ENCODE measurements around the gene USP47.

Gene USP47

GRCh38 chr11:11963842-11964773 is 122.3 kb downstream of the USP47 start:
- in situ Hi-C loops (cut with MboI; ENCODE audit: low sequenced_read_pairs): no loop called here

DNA sequence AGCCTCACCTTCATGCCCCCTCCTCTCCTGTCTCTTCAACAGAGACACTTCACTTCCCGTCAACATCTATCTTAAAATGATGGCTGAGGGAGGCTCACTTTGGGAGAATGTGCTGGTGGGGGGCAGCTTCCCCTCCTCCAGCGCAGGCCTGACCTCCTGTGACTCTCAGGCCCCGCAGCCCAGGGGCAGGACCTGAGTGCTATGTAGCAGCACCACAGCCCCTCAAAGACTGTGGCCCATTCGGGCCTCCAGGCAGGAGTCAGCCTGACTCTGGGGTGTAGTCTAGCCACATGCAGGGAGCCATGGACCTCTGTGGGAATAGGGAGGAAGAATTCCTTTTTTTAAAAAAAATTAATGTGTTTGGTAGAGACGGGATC is 123.0 kb downstream of the USP47 start:
- in situ Hi-C loops (cut with MboI; ENCODE audit: low sequenced_read_pairs): no loop called here

- in situ Hi-C loops (cut with MboI; ENCODE audit: low sequenced_read_pairs): no loop called here
Observed at GRCh38 chr11:11965192-11965591, 123.4 kb downstream of the USP47 start.

DNA sequence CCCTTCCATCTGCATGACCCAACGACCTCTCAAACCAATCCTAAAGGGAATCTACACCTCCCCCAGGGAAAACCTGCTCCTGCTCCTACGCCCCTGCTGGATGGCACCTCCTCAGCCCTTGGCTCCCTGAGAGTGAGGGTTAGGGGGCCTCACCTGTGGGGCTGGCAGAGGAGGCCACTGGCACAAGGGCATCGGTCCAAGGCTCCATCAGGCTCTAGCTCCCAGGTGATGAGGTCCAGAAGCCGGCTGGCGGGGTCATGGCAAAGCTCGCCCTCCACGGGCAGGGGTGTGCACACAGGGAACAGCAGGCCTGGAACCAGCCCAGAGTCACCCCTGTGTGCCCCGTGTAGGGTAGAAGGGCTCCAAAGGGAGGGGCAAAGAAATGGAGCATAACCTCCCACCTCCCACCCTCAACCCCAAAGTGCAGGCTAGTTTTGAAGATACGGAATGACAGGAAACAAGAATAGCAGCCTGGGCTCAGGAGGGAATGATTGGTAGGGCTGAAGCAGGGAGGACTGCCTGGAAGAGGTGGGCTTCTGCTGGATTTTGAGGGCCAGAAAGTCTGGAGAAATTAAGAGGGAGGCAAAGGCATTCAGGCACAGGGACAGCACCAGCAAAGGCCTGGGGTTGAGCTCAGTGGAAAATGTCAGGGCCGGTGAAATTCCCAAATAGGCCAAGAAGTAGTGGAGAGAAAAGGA is 124.0 kb downstream of the USP47 start:
- in situ Hi-C loops (cut with MboI; ENCODE audit: low sequenced_read_pairs): no loop called here

GRCh38 chr11:11966354-11966741 is 124.6 kb downstream of the USP47 start:
- in situ Hi-C loops (cut with MboI; ENCODE audit: low sequenced_read_pairs): no loop called here

GRCh38 chr11:11966826-11967668 is 125.3 kb downstream of the USP47 start:
- in situ Hi-C loops (cut with MboI; ENCODE audit: low sequenced_read_pairs): no loop called here

GRCh38 chr11:11967669-11968510 is 126.1 kb downstream of the USP47 start:
- in situ Hi-C loops (cut with MboI; ENCODE audit: low sequenced_read_pairs): no loop called here

GRCh38 chr11:11968511-11969280 is 126.9 kb downstream of the USP47 start:
- in situ Hi-C loops (cut with MboI; ENCODE audit: low sequenced_read_pairs): no loop called here

DNA sequence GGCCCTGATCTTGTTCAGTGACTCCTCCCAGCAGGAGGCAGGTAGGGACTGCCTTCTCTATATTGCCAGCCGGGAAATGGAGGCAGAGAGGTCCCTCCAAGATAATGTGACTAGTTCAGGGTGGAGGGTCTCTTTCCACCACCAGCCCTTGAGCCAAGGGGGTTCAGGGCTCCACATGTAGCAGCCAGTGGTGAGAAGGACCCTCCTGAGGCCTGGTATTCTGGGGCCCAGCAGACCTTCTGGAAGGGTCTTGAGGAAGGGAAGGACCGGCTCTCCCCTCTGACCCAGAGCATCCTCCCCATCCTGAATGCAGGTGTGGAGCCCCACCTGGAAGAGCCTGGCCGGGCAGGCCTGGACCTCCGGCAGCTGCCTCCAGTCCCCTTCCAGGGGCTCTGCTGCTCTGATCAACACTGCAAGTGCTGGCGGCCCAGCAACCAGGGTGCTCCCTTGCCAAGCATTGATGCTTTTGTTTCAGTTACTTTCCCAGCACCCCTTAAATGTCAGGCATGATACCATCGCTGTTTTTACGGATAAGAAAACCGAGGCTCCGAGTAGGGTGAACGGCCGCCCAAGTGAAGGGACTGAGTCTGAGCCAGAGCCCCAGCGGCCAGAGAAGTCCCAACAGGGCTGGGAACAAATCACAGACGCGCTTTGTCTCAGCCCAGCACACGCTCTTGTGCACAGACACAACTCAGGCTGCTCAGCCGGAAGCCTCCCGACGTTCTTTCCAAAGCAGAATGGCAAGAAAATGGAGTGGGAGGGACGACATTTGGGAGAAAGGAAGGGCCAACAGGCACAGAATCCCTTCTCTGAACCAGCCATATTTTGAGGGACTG is 127.8 kb downstream of the USP47 start:
- in situ Hi-C loops (cut with MboI; ENCODE audit: low sequenced_read_pairs): no loop called here

DNA sequence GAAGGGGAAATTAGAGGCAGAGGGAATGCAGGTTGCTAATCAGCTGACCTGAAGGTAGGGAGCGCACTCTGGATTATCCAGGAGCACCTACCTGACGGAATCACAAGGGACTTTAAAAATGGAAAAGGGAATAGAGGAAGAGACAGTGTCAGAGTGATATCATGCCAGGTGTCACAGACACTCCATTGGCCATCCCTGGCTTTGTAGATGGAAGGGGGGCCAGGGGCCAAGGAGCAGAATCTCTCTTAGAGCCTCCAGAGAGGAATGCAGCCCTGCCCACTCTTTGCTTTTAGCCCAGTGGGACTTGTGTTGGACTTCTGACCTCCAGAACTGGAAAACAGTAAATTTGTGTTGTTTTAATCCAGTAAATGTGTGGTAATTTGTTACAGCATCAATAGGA is 128.8 kb downstream of the USP47 start:
- in situ Hi-C loops (cut with MboI; ENCODE audit: low sequenced_read_pairs): no loop called here

DNA sequence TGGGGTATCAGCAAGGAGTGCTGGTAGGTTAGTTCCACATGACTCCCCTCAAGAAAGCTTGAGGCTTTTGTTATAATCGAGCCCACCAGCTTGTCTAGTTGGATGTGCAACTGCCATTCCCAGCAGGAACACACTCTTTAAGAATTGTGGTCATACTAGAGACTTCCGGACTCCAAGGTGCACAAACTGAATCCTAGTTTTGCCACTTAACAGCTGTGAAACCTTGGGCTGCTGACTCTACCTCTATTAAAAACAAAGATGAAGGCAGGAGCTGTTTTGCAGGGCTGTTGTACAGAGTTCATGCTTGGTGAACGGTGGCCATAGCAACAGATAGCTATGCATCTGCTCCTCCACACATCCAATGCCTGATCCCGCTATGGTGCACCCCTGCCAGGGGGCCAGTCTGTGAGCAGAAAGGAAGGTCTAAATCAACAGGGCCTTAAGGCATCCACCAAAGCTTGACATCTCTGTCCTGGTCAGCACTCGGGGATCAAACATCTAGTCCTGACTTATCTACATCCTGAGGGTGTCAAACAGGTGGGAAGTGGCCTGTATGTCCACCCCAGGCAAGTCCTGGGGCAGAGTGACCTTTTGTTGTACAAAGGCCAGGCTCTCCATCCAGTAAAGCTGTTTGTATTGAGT is 130.3 kb downstream of the USP47 start:
- in situ Hi-C loops (cut with MboI; ENCODE audit: low sequenced_read_pairs): no loop called here

- in situ Hi-C loops (cut with MboI; ENCODE audit: low sequenced_read_pairs): no loop called here
Observed at GRCh38 chr11:11972730-11973341, 131.1 kb downstream of the USP47 start.

DNA sequence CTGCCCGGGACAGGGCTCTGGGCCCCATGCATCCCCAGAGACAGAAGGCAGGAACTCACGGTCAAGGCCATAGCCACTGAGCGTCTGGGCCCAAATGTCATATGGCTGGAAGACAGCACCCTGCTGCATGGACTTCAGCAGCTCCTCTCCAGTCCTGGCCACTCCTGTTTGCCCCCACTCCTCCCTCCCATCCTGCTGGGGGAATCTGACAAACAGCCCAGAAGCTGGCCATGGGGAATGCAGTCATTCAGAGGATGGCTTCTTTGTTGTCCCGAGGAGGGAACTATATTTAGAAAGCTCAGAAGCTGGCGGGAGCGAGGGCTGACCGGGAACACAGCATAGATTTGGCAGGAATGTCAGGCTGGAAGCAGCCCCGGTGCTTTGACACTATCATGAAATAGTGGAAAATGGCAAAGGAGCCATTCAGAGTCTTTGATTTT is 131.6 kb downstream of the USP47 start:
- in situ Hi-C loops (cut with MboI; ENCODE audit: low sequenced_read_pairs): no loop called here

DNA sequence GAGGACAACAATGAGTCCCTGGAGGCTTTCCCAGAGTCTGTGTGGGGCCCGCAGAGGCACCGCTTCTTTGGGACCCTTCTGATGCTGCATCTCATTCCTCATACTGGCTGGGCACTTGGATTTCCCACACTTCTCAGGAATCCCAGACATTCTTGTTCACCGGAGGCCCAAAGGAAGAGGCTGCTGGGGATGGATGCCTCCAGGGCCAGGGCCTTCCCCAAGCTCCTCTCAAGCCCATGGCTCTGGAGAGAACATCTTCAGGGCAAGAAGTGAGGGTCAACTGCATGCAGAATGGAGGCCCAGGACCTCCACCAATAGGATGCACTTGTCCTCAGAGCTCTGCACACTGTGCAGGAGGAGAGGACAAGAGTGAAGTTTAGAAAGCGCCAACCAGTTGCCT is 132.1 kb downstream of the USP47 start:
- in situ Hi-C loops (cut with MboI; ENCODE audit: low sequenced_read_pairs): no loop called here

DNA sequence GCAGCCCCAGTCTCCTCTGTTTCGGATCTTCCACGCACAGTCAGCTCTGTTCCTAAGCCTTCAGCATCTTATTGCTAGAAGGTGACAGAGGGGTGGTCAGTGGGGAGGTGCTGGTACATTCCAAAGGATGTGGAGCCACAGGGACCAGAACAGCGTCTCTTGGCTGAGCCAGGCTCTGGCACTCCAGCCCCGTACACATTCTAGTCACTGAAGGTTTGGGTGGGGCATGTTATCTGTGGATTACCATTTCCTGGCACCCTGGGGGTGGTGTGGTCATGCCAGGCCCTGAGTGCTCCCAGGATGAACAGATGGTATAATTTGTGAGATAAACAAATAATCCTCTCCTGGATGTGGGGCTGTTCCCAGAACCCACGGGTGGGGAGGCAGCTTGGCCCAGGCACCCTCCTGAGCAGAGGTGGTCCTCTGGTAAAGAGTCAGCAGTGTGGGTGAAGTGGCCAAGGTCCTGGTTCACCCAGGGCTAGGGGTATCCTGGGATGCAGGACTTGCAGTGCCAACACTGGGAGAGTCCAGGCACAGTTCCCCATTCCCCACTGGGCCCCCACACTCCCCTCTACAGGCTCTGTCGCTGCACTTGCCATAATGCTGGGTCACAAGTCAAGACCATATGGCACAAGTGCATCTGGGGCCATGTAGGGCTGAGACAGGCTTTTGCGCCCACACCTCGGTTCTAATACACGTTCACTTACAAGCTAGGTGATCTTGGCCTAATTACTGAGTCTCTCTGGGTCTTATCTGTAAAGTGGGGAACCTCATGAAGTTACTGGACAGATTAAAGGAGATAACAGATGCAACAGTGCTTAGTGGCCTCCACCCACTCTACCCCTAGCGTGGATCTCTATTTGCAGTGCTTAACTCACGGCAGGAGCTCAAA is 133.7 kb downstream of the USP47 start:
- in situ Hi-C loops (cut with MboI; ENCODE audit: low sequenced_read_pairs): no loop called here

GRCh38 chr11:11976481-11977127 is 134.8 kb downstream of the USP47 start:
- in situ Hi-C loops (cut with MboI; ENCODE audit: low sequenced_read_pairs): no loop called here

All from HL-60/S4 treated with phorbol 12-myristate 13-acetate at 8.2 ng/mL for 4 days and 3 days (cell line).